Hematopoietic multipotent progenitor cell treated with erythropoietin and hydrocortisone succinate and interleukin-3 and kit ligand, for 8 days (in vitro differentiated cells): Measurements from ENCODE around the gene FOXQ1.
"Not testable (repeated sequence)": the region's sequence is repeated elsewhere in the genome, so short reads cannot be mapped to it uniquely, and the experiment has no call there.

Experiments
- DNase-seq: peaks from one replicate; pipeline ENCODE4 v3.0.0-alpha.2; 2015

Gene FOXQ1

DNA sequence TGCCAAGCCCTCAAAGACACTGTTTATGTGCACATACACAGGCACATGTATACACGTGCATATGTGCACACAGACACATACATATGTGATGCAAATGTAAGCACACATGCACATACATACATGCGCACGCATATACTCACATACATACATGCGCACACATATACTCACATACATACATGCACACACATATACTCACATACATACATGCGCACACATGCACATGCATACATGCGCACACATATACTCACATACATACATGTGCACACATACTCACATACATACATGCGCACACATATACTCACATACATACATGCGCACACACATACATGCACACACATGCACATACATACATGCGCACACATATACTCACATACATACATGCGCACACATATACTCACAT is 20.5 kb upstream of the FOXQ1 start:
- no peak for DNase-seq

DNA sequence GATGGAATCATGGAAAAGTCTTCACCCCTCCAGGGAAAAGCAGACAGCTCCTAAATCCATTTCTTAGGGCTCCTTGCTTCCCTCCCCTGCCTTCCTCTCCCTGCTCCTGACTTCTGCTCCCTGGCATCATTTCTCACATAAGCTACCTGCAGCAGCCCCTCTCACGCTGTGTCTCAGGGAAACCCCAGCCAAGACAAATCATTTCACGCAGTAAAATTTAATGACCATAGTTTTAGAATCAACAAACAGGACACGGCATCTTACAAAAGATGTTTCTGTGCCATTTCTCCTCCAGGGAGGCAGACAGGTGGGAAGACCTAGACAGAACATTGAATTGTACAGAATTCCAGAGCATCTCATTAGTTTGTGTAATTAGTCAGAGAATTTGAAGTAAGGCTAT is 16.5 kb upstream of the FOXQ1 start:
- no peak for DNase-seq

GRCh38 chr6:1296079-1296478 is 15.8 kb upstream of the FOXQ1 start:
- no peak for DNase-seq

DNA sequence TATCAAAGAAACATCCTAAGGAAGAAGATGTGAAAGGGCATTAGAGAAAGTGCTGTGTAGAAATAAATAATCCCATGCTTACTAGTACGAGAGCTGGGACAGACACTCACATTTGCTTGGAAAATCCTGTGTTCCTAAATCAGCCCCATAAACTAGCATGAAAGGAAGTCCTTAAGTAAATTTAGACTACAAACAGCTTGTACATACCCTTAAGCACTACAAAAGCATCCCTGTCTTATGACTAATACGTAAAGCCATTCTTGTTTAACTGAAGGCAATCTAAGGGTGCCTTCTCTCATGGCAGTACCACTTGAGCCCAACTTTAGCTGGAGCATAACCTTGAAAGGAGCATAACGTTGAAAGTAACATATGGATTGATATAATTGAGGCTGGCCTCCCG is 15.4 kb upstream of the FOXQ1 start:
- no peak for DNase-seq

- DNase-seq: no peak
Observed at GRCh38 chr6:1297746-1298145, 14.2 kb upstream of the FOXQ1 start.

DNA sequence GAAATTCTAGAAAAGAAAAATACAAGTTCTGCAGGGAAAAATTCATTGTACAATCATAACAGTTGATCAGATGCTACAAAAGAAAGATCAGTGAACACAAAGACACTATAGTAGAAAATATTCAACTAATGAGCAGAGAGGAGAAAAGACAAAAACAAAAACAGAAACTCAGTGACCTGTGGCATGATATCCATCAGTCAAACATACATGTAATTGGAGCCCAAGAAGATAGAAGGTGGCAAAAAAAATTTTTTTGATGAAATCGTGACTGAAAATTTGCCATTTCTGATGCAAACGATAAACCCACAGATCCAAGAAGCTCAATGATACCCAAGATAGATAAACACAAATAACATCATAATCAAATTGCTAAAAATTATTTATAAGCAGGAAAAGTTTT is 13.1 kb upstream of the FOXQ1 start:
- no peak for DNase-seq

DNA sequence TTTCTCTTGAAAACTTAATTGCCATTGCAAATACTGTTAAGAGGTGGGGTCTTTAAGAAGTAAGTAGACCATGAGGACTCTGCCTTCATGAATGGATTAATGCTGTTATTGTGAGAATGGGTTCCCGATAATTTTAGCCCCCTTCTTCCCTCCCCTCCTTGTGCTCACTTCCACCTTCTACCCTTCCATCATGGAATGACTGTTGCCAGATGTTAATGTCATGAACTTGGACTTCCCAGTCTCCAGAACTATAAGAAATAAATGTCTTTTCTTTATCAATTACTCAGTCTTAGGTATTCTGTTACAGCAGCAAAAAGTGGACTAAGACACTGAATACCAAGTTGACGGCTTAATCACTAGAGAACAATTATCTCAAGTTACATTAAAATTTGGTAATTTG is 5.8 kb upstream of the FOXQ1 start:
- DNase-seq: no peak

DNA sequence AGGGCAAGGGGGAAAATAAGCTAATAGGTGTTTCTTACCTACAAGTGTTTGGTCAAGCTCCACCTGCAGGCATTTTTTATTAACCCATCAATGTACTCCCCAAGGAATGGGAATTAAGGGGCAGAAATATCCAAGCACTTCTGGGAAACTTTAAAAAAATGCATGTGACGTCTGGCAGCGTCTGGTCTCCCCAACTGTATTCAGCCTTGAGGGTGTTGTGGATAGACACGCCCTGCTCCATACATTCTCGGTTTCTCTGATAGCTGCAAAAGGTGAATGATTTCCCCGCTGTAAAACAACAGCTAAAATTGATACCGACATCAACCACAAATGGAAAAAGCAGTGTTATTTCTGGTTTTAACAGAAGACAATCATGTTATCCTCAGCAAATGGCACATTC is 2.5 kb upstream of the FOXQ1 start:
- DNase-seq: no peak

DNA sequence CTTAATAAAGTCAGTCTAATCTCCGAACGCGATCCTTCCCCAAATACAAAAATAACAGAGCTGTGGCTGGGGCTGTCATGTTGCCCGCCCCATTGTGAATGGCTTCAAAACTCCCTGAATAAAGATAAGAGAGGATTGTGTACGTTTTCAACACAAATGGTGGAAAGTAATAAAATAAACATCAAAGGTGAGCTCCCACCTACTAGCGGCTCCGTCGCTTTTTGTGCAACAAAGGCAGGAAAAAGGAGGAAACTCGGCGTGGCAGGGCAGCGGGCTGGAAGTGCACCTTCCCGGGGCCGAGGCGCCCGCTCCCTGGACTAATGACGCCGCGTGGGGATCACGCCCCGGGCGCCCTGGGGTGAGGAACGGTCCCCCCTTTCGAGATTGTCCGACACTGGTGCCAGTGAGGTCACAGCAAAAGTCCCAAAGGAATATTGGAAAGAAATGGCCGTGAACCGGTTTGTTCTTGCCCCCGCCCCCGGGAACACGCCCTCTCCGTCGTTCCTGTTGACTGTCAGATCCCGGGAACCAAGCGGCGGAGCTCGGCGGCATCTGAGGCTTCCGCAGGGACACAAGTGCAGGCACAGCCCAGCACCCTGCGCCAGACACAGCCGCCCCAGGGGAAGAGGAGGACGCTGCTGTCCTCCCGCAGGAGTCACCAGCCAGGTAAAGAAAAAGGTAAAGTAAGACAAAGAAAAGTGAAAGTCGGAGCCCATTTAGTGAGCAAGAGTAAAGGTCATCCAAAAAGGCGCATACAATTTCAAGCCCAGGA is 1.1 kb upstream of the FOXQ1 start:
- no peak for DNase-seq

DNA sequence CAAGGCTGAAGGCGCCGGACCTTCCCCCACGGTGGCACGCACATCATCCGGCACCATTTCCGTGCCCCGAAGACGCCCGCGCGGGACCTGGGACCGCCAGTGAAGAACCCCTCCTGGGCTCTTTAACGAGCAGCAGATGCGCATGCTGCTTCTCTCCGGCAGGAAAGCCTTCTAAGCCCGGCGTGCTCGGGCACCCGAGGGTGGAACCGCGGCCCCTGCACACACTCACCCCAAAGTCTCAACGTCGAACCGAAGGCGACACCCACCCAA is 240 bp downstream of the FOXQ1 start:
- DNase-seq: no peak

- no peak for DNase-seq
Observed at GRCh38 chr6:1312473-1313367, 822 bp downstream of the FOXQ1 start.

- DNase-seq: no peak
Observed at GRCh38 chr6:1313384-1313766, 1.5 kb downstream of the FOXQ1 start.

DNA sequence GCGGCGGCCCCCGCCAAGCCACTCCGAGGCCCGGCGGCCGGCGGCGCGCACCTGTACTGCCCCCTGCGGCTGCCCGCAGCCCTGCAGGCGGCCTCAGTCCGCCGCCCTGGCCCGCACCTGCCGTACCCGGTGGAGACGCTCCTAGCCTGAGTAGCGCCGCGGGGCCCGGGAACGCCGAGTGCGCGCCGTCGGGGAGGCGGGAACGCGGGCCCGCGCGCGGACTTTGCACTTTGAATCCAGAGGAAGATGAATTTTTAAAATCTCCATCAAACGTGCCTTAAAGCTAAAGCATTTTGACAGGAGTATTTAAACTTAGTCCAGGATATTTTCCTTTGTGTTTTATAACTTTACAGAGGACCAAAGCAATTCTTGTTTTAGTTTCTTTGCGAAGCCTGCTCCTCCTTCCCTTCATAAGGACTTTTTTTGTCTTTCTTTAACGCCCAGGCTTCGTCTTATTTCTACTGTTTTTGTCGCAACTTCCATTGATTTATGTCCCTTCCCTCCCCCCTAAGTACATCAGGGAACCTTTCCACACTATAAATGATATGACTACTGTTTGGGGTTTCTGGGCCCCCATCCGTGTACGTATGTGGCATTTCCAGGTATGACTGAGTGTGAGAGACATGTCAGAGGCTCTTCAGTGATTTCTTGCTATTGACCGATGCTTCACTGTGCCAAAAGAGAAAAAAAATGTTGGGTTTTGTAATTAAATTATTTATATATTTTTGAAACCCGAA is 2.0 kb downstream of the FOXQ1 start:
- no peak for DNase-seq

DNA sequence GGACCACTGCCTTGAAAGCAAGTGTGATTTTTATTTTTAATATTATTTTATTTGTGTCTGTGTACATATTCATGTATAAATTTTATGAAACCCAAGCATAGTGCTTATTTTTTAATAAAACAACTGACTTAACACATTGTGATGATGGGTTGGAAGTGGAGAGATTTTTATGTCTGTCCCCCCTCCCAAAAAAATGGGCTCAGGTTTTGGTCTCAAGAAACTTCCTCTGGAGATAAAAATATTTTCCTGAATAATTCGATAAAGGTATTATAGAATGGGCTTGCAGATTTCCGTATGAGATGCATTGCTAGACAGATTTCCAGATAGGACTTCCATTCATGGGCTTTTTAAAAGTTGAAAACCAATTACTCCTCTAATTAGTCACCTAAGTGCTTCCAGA is 2.7 kb downstream of the FOXQ1 start:
- DNase-seq: no peak

GRCh38 chr6:1315201-1315559 is 3.3 kb downstream of the FOXQ1 start:
- no peak for DNase-seq

DNA sequence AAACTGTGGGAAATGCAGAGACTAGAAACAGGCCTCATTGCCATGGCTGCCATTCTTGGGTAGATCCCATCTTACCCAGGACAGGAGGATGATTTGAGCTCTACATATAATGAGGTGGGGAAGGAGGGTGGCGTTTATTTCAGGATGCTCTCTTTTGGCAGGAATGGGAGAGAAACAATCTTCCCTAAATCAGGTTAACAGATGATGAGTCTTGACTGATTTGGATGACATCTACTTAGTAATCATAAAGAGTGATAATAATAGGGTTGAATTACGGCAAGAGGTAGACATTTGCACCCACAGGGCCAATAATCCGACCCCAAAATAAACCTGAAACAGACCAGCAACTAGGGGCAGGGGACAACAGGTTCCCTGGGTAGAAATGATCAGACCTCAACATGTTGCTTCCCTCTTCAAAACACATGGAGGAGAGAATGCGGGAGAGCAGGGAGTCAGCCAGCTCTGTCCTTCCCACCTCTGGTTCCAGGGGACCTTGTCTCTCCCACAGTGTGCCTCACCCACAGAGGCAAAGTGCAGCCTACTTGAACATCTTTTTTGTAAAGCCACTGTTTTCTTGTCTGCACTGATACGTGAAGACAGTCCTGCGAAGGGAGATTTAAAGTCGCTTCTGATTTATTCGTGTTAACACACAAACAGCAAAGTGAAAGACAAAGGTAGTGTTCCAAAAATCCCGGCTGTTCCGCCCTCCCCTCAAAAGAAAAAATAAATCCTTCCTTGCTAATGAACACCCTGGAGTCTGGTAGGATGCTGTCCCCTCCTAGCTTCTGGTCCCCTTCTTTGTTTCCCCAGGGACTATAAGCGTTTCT is 3.9 kb downstream of the FOXQ1 start:
- DNase-seq: no peak

DNA sequence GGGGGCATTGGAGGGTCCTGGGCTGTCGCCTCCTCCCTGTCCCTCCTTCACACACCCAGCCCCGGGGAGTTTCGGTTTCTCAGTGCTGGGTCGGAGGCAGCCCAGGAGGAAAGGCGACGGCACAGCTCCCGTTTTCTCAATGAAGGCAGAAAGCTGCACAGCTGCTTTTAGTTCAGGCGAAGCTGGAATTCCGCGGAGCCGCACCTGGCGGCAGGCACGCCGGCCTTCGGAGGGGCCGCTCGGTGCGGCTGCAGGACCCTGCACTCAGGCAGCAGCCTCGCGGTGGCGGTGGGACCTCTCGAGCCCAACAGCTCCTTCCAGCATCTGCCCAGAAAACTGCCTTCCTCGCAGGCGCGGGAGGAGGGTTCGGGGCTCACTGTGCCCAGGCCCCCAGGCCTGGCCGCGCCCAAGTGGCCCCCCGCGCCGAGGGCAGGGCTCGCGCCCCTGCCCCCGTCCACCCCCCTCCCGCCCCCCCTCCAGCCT is 4.6 kb downstream of the FOXQ1 start:
- DNase-seq: no peak

DNA sequence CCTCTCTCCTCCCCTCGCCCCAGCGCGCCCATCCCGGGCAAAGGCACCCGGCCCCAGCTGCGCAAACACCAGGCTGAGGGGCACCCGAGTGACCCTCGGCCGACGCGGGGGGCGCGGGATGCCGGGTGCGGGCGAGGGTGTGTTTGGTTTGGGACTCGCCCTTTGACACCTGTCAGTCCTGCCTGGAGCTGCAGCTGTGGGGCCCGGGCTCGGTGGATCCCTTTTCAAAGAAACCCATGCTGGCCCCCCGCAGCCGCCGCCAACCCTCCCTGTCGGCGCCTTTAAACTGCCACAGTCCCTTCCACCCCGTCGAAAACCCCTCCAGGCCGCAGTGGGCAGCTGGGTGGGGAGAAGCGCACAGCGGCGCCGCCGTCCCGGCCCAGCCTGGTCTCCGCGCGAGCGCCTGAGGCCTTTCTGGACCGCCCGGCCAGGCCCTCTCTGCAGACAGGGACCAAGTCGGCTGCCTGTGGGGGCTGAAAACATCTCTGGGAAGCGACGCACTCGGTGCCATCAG is 5.5 kb downstream of the FOXQ1 start:
- DNase-seq: no peak

- no peak for DNase-seq
Observed at GRCh38 chr6:1318036-1318435, 6.1 kb downstream of the FOXQ1 start.

DNA sequence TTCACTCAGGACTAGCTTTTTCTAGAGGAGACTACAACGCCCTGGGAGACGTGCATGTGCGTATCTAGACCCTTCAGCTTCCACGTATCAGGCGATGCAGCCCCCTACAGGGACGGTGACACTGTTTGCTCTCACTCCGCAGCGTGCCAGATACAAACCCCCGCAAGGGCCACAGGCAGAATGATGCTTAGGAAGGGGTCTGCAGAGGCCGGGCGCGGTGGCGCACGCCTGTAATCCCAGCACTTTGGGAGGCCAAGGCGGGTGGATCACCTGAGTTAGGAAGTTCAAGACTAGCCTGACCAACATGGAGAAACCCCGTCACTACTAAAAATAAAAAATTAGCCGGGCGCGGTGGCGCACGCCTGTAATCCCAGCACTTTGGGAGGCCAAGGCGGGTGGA is 6.7 kb downstream of the FOXQ1 start:
- not testable (repeated sequence) for DNase-seq

DNA sequence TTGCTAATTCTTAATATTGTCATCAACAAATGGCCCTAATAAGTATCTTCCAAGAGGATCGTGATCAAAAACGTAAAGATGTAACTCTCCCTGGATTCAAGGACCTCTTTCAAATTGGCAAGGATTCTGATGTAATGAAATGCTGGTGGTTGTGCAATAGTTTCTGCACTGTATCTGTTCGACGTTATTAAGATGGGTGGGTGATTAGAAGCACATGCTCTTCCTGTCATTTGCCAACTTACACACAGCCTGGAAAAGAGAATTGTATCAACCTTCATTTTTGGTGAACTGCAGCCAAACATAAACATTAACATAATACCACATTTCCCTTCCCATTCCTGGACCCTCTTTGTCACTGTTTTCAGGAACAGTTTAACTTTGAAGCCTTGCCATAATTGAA is 9.8 kb downstream of the FOXQ1 start:
- DNase-seq: no peak

DNA sequence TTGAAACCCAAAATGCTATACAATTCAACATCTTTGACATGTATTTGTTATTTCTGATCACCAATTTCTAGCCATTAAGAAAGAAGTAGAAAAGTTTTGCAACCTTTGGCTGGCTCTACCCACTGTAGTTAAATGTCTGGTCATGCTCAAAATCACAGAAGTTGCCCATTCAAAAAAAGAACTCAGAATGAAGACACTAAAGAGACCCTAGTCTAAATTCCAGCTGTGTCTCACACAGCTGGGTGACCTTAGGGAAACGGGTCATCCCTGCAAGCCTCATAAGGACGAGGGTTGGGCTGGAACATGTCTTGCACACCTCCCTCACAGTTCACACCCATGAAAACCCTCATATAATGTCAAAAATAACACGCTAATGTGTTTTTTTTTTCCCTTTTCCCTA is 10.3 kb downstream of the FOXQ1 start:
- DNase-seq: no peak

DNA sequence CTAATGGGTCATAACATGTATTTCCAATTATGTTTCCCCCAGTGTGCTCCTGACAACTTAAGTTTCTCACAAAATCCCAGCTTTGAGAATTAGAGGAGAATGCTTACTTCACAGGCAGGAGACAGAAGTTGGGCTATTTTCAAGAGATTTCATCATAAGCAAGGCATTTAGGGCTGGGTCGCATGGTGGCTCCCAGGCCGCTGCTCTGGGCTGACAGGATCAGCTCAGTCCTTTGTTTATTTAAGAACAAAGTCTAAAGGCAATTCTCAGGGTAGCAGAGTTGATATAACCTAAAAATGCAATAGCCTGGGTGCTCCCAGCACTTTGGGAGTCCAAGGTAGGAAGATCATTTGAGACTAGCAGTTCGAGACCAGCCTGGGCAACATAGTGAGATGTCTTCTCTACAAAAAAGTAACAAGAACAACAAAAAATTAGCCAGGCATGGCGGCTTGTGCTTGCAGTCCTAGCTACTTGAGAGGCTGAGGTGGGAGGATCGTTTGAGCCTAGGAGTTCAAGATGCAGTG is 10.9 kb downstream of the FOXQ1 start:
- DNase-seq: no peak
